HepG2 (cell line): Measurements from ENCODE around the gene FKBP8. TPM values are rescaled to one million over a fixed set of nuclear protein-coding genes. Genes with fewer than 3 reads are reported as not detected.
A peak's percentile ranks its signal among the peaks of the same experiment; 100 is the strongest.

Experiments used
- KDM6A ChIP-seq: IDR thresholded peaks from 2 replicates; pipeline ENCODE4 v1.6.1; 2016; ENCODE audit warnings: low read depth
- KMT2A ChIP-seq: sonication (generic); formaldehyde crosslinking; IDR thresholded peaks from 2 replicates; pipeline ENCODE4 v1.4.0; 2020; ENCODE audit warnings: missing genetic modification reagents
- MYNN ChIP-seq: sonication (generic); formaldehyde crosslinking; IDR thresholded peaks from 2 replicates; pipeline ENCODE4 v1.4.0; 2020; ENCODE audit warnings: mild to moderate bottlenecking, low read depth, missing genetic modification reagents
- NKX3-1 ChIP-seq: sonication (generic); formaldehyde crosslinking; IDR thresholded peaks from 2 replicates; pipeline ENCODE4 v1.5.0; 2020; ENCODE audit warnings: missing genetic modification reagents
- NR2F2 ChIP-seq: IDR thresholded peaks from 2 replicates; pipeline ENCODE4 v1.6.1; 2012; ENCODE audit warnings: low read depth, inconsistent platforms, borderline replicate concordance
- NR2F6 ChIP-seq, 2 experiments: IDR thresholded peaks; 2 replicates each; pipeline ENCODE4 v1.6.1; 2016; ENCODE audit warnings: antibody characterized with exemption in 1 of 2, mild to moderate bottlenecking in 1 of 2
- POLR2A ChIP-seq, 2 experiments: IDR thresholded peaks; 2 replicates each; pipeline ENCODE4 v1.6.1; 2011; ENCODE audit warnings: low read depth in 2 of 2, low read length in 2 of 2, mild to moderate bottlenecking in 1 of 2, moderate library complexity in 1 of 2; ENCODE audit not compliant: insufficient read depth in 1 of 2
- PPARG ChIP-seq: conservative IDR thresholded peaks from 2 replicates; pipeline ENCODE4 v1.6.1; 2016; ENCODE audit warnings: missing biosample characterization, missing genetic modification reagents
- RARA ChIP-seq: IDR thresholded peaks from 2 replicates; pipeline ENCODE4 v1.6.1; 2016; ENCODE audit warnings: missing genetic modification reagents, missing compliant biosample characterization
- SOX5 ChIP-seq: IDR thresholded peaks from 2 replicates; pipeline ENCODE4 v1.6.1; 2016; ENCODE audit warnings: borderline replicate concordance
- TSC22D2 ChIP-seq: sonication (generic); formaldehyde crosslinking; IDR thresholded peaks from 2 replicates; pipeline ENCODE4 v1.5.1; 2020; ENCODE audit warnings: missing genetic modification reagents, mild to moderate bottlenecking, borderline replicate concordance
- ZBTB3 ChIP-seq: sonication (generic); formaldehyde crosslinking; IDR thresholded peaks from 2 replicates; pipeline ENCODE4 v1.4.0; 2020; ENCODE audit warnings: low read depth, mild to moderate bottlenecking, moderate library complexity, missing genetic modification reagents, borderline replicate concordance
- ZNF136 ChIP-seq: sonication (generic); formaldehyde crosslinking; IDR thresholded peaks from 2 replicates; pipeline ENCODE4 v1.8.1; 2022; ENCODE audit warnings: low read depth, mild to moderate bottlenecking, moderate library complexity, missing genetic modification reagents
- ZNF143 ChIP-seq: sonication (generic); formaldehyde crosslinking; IDR thresholded peaks from 2 replicates; pipeline ENCODE4 v1.4.0; 2020; ENCODE audit warnings: missing genetic modification reagents
- ZNF263 ChIP-seq: sonication (generic); formaldehyde crosslinking; IDR thresholded peaks from 2 replicates; pipeline ENCODE4 v1.4.0; 2020; ENCODE audit warnings: missing genetic modification reagents
- ZNF335 ChIP-seq: sonication (generic); formaldehyde crosslinking; IDR thresholded peaks from 2 replicates; pipeline ENCODE4 v1.4.0; 2020; ENCODE audit warnings: missing genetic modification reagents
- ZNF570 ChIP-seq: sonication (generic); formaldehyde crosslinking; IDR thresholded peaks from 2 replicates; pipeline ENCODE4 v1.4.0; 2020; ENCODE audit warnings: mild to moderate bottlenecking, missing genetic modification reagents, borderline replicate concordance
- ZNF674 ChIP-seq: sonication (generic); formaldehyde crosslinking; IDR thresholded peaks from 2 replicates; pipeline ENCODE4 v1.5.0; 2020; ENCODE audit warnings: low read depth, mild to moderate bottlenecking, missing genetic modification reagents
- ZNF737 ChIP-seq: sonication (generic); formaldehyde crosslinking; IDR thresholded peaks from 2 replicates; pipeline ENCODE4 v1.5.0; 2020; ENCODE audit warnings: missing genetic modification reagents, mild to moderate bottlenecking, borderline replicate concordance
- polyA plus RNA-seq, 8 experiments: library from polyadenylated mRNA; depleted of rRNA in 3 of 8; stranded (reverse) in 7 of 8; unstranded in 1 of 8; fragments of >200 nt; fragmentation: Illumina TruSeq in 4 of 8; extraction: Trizol in 4 of 8; gene quantifications; 2 replicates each; pipeline versions ENCODE4 v1.2.1 to v1.2.3, GENCODE V29; 2011 to 2016; ENCODE audit warnings: low read depth in 4 of 8, missing spikeins in 1 of 8, mixed read lengths in 1 of 8; ENCODE audit not compliant: insufficient read depth in 1 of 8
- total RNA-seq, 5 experiments: library from RNA; depleted of rRNA; stranded (reverse); fragments of >200 nt; fragmentation: Illumina TruSeq; extraction: Trizol; gene quantifications; 2 replicates each; pipeline ENCODE4 v1.2.3, GENCODE V29; 2016; ENCODE audit warnings: low read depth in 1 of 5
- TF ChIP-seq, protein P1 (sequence below): sonication (generic); formaldehyde crosslinking; IDR thresholded peaks from 2 replicates; pipeline ENCODE4 v1.4.0; 2020; ENCODE audit warnings: mild to moderate bottlenecking, missing genetic modification reagents, borderline replicate concordance
- TF ChIP-seq, protein P2 (sequence below): sonication (generic); formaldehyde crosslinking; IDR thresholded peaks from 2 replicates; pipeline ENCODE4 v1.4.0; 2020; ENCODE audit warnings: mild to moderate bottlenecking, missing genetic modification reagents
- TF ChIP-seq, protein P3 (sequence below): sonication (generic); formaldehyde crosslinking; IDR thresholded peaks from 2 replicates; pipeline ENCODE4 v1.5.0; 2020; ENCODE audit warnings: mild to moderate bottlenecking, missing genetic modification reagents
- TF ChIP-seq, protein P4 (sequence below): IDR thresholded peaks from 2 replicates; pipeline ENCODE4 v1.6.1; 2016; ENCODE audit warnings: low read depth, control low read depth

The FKBP8 gene
- total and polyA plus RNA-seq, 2 of the 13 experiments (the other 11 are each of a cell fraction or from before 2014, with no cell fraction given): 81.7 to 93.9 TPM

DNA sequence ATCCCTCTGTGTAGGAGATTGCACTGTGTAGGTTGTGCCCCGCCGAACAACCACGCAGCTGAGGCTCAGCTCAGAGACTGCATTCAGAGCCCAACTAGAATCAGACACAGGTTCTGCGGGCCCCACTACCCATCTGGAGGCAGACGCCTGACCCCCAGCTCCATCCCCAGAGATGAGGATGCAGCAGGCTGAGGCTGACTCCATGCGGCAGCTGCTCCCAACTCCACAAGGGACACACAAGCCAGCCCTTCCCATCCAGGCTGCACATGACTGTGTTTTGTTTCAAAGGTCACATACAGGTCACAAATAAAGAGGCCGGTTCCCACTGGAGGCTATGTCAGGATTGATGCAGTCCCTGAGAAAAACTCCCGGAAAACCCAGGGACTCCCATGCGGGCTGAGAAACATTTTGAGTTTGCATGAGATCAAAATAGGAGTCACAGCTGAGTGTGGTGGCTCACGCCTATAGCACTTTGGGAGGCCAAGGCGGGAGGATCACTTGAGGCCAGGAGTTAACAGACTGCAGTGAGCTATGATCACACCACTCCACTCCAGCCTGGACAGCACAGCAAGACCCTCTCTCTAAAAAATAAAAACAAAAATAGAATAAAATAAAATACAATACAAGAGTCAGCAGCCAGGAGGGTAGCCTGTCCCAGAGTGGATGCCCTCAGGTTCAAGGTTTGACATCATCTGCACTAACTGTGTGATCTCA is 35.5 kb downstream of the FKBP8 start (continued):
- TF ChIP-seq, protein P1, sequence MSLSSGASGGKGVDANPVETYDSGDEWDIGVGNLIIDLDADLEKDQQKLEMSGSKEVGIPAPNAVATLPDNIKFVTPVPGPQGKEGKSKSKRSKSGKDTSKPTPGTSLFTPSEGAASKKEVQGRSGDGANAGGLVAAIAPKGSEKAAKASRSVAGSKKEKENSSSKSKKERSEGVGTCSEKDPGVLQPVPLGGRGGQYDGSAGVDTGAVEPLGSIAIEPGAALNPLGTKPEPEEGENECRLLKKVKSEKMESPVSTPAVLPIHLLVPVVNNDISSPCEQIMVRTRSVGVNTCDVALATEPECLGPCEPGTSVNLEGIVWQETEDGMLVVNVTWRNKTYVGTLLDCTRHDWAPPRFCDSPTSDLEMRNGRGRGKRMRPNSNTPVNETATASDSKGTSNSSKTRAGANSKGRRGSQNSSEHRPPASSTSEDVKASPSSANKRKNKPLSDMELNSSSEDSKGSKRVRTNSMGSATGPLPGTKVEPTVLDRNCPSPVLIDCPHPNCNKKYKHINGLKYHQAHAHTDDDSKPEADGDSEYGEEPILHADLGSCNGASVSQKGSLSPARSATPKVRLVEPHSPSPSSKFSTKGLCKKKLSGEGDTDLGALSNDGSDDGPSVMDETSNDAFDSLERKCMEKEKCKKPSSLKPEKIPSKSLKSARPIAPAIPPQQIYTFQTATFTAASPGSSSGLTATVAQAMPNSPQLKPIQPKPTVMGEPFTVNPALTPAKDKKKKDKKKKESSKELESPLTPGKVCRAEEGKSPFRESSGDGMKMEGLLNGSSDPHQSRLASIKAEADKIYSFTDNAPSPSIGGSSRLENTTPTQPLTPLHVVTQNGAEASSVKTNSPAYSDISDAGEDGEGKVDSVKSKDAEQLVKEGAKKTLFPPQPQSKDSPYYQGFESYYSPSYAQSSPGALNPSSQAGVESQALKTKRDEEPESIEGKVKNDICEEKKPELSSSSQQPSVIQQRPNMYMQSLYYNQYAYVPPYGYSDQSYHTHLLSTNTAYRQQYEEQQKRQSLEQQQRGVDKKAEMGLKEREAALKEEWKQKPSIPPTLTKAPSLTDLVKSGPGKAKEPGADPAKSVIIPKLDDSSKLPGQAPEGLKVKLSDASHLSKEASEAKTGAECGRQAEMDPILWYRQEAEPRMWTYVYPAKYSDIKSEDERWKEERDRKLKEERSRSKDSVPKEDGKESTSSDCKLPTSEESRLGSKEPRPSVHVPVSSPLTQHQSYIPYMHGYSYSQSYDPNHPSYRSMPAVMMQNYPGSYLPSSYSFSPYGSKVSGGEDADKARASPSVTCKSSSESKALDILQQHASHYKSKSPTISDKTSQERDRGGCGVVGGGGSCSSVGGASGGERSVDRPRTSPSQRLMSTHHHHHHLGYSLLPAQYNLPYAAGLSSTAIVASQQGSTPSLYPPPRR (CRISPR knock-in tag): peak; percentile 31; the same call in 1 of the 2 replicates
- TF ChIP-seq ZNF674 (CRISPR knock-in tag): no peak
- no peak for TF ChIP-seq KDM6A (CRISPR knock-in tag)
- no peak for TF ChIP-seq ZNF335 (CRISPR knock-in tag)
- peak; percentile 72; the same call in 1 of the 2 replicates for TF ChIP-seq SOX5 (CRISPR knock-in tag)
- TF ChIP-seq, protein P2, sequence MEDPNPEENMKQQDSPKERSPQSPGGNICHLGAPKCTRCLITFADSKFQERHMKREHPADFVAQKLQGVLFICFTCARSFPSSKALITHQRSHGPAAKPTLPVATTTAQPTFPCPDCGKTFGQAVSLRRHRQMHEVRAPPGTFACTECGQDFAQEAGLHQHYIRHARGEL: no peak
- peak; percentile 31; the same call in 1 of the 2 replicates for TF ChIP-seq PPARG
- TF ChIP-seq NKX3-1: no peak
- no peak for TF ChIP-seq ZNF570 (CRISPR knock-in tag)
- no peak; the same call in 1 of the 2 replicates for TF ChIP-seq KMT2A (CRISPR knock-in tag)
- no peak for TF ChIP-seq ZNF143 (CRISPR knock-in tag)
- no peak for TF ChIP-seq ZBTB3
- TF ChIP-seq NR2F2: 0 out of 2 replicates have a peak, but pooled peaks have one; percentile 47
- no peak for TF ChIP-seq ZNF136 (CRISPR knock-in tag)
- no peak for TF ChIP-seq TSC22D2
- TF ChIP-seq ZNF737 (CRISPR knock-in tag): no peak
- TF ChIP-seq, protein P3, sequence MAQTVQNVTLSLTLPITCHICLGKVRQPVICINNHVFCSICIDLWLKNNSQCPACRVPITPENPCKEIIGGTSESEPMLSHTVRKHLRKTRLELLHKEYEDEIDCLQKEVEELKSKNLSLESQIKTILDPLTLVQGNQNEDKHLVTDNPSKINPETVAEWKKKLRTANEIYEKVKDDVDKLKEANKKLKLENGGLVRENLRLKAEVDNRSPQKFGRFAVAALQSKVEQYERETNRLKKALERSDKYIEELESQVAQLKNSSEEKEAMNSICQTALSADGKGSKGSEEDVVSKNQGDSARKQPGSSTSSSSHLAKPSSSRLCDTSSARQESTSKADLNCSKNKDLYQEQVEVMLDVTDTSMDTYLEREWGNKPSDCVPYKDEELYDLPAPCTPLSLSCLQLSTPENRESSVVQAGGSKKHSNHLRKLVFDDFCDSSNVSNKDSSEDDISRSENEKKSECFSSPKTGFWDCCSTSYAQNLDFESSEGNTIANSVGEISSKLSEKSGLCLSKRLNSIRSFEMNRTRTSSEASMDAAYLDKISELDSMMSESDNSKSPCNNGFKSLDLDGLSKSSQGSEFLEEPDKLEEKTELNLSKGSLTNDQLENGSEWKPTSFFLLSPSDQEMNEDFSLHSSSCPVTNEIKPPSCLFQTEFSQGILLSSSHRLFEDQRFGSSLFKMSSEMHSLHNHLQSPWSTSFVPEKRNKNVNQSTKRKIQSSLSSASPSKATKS (CRISPR knock-in tag): no peak
- no peak for TF ChIP-seq ZNF263
- no peak for TF ChIP-seq MYNN (CRISPR knock-in tag)
- no peak for TF ChIP-seq POLR2A (IDR thresholded peaks at IDR 0.05; ENCODE audit: insufficient read depth in 1 of 2, low read depth in 2 of 2, low read length in 2 of 2)
- TF ChIP-seq, protein P4, sequence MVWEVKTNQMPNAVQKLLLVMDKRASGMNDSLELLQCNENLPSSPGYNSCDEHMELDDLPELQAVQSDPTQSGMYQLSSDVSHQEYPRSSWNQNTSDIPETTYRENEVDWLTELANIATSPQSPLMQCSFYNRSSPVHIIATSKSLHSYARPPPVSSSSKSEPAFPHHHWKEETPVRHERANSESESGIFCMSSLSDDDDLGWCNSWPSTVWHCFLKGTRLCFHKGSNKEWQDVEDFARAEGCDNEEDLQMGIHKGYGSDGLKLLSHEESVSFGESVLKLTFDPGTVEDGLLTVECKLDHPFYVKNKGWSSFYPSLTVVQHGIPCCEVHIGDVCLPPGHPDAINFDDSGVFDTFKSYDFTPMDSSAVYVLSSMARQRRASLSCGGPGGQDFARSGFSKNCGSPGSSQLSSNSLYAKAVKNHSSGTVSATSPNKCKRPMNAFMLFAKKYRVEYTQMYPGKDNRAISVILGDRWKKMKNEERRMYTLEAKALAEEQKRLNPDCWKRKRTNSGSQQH (CRISPR knock-in tag): no peak
- TF ChIP-seq NR2F6 (IDR thresholded peaks at IDR 0.05): peak; percentile 89
- TF ChIP-seq NR2F6 (CRISPR knock-in tag; IDR thresholded peaks at IDR 0.05): peak; percentile 93
- TF ChIP-seq RARA (CRISPR knock-in tag): peak; percentile 96
